HCT116 (cell line): Measurements from ENCODE around the gene KYAT1.

Experiments used
- CEBPB ChIP-seq: IDR thresholded peaks from 2 replicates; pipeline ENCODE4 v1.6.1; 2012; ENCODE audit warnings: low read depth
- ELF1 ChIP-seq: IDR thresholded peaks from 2 replicates; pipeline ENCODE4 v1.6.1; 2012; ENCODE audit warnings: low read depth, borderline replicate concordance
- EZH2phosphoT487 ChIP-seq: fragments of 200-600 bp; IDR thresholded peaks from 2 replicates; pipeline ENCODE4 v1.6.1; 2018; ENCODE audit warnings: antibody characterized with exemption, borderline replicate concordance
- POLR2A ChIP-seq: IDR thresholded peaks from 2 replicates; pipeline ENCODE4 v1.7.0; 2011; ENCODE audit warnings: borderline replicate concordance; ENCODE audit not compliant: insufficient read depth, insufficient read length; ENCODE audit errors: extremely low read depth
- ZBTB33 ChIP-seq: IDR thresholded peaks from 2 replicates; pipeline ENCODE4 v1.6.1; 2011; ENCODE audit warnings: mild to moderate bottlenecking, low read length, moderate library complexity; ENCODE audit not compliant: insufficient replicate concordance; ENCODE audit errors: extremely low read depth
- ZFX ChIP-seq: fragments of 450-650 bp; IDR thresholded peaks from 2 replicates; pipeline ENCODE4 v1.6.1; 2017
- TF ChIP-seq, protein P1 (sequence below), 3 experiments: fragments of 200-600 bp in 1 of 3; sonication (generic) in 1 of 3; IDR thresholded peaks in 2 of 3; conservative IDR thresholded peaks in 1 of 3; 2 replicates each; pipeline ENCODE4 v1.5.1; 2012 to 2017; ENCODE audit warnings: low read depth in 2 of 3, low read length in 2 of 3, antibody characterized with exemption in 1 of 3, borderline replicate concordance in 1 of 3, control low read depth in 1 of 3, mild to moderate bottlenecking in 1 of 3, mixed read lengths in 1 of 3, mixed run types in 1 of 3, moderate library complexity in 1 of 3; ENCODE audit not compliant: insufficient read depth in 1 of 3

DNA sequence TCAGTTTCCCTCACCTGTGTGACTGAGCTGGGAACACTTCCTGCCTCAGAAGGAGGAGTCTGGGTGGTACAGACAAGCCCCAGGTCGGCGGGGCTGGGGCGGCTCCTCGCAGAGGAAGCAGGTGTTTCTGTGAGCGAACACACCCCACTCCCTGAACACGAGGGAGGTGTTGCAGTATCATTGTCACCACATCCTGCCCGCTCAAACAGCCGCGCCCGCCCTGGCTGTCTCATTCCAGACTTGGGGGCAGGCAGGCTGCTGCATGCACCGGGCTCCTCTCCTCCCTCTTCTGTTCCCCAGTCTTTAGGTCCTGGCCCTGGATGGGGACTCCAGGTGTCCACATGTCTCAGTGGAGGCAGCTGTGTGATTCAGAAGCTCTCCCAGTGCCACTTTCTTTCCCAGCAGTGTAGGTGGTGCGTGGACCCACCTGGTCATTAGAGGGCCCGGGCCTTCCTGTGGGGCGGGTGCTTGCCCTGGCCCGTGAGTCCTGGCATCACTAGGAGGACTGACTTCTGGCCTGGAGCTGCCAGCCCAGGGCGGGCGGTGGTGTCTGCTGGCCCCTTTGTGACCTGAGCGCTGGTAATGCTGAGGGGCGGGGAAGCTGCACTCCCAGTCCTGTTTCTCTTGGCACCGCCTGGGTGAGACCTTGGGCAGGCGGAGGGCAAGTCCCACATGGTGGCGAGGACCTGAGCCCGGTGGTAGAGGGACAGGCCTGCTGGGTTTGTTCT lies 20.8 kb upstream of the KYAT1 start:
- TF ChIP-seq, protein P1, sequence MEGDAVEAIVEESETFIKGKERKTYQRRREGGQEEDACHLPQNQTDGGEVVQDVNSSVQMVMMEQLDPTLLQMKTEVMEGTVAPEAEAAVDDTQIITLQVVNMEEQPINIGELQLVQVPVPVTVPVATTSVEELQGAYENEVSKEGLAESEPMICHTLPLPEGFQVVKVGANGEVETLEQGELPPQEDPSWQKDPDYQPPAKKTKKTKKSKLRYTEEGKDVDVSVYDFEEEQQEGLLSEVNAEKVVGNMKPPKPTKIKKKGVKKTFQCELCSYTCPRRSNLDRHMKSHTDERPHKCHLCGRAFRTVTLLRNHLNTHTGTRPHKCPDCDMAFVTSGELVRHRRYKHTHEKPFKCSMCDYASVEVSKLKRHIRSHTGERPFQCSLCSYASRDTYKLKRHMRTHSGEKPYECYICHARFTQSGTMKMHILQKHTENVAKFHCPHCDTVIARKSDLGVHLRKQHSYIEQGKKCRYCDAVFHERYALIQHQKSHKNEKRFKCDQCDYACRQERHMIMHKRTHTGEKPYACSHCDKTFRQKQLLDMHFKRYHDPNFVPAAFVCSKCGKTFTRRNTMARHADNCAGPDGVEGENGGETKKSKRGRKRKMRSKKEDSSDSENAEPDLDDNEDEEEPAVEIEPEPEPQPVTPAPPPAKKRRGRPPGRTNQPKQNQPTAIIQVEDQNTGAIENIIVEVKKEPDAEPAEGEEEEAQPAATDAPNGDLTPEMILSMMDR (IDR thresholded peaks at IDR 0.05 in 2 of 3, conservative IDR thresholded peaks at IDR 0.05 in 1 of 3; ENCODE audit: borderline replicate concordance in 1 of 3, insufficient read depth in 1 of 3, low read depth in 2 of 3, low read length in 2 of 3) = no peak
- no peak for TF ChIP-seq POLR2A
- TF ChIP-seq ZFX = no peak
- TF ChIP-seq ZBTB33 = no peak
- TF ChIP-seq CEBPB = no peak
- no peak for TF ChIP-seq ELF1
- TF ChIP-seq EZH2phosphoT487 = no peak
